GM21619 (cell line): ENCODE data around the gene MGMT.

Source experiments
- ATAC-seq: cut with Tn5 transposase; IDR thresholded peaks from one replicate; pipeline ENCODE4 v1.9.1; 2021; ENCODE audit not compliant: unreplicated experiment

The MGMT gene

GRCh38 chr10:129704786-129705525, 237.9 kb downstream of the MGMT start:
- no peak for ATAC-seq

- ATAC-seq, result no peak
Measured at GRCh38 chr10:129705676-129706075, 238.6 kb downstream of the MGMT start.

GRCh38 chr10:129706081-129706480, 239.0 kb downstream of the MGMT start:
- no peak for ATAC-seq

GRCh38 chr10:129706523-129706922, 239.5 kb downstream of the MGMT start:
- no peak for ATAC-seq

GRCh38 chr10:129707406-129708388, 240.7 kb downstream of the MGMT start:
- no peak for ATAC-seq

- ATAC-seq, result no peak
Measured at GRCh38 chr10:129709101-129709500, 242.1 kb downstream of the MGMT start.

GRCh38 chr10:129709627-129710509, 242.8 kb downstream of the MGMT start:
- ATAC-seq, result no peak

GRCh38 chr10:129710510-129710847, 243.4 kb downstream of the MGMT start:
- no peak for ATAC-seq

GRCh38 chr10:129711291-129711690, 244.2 kb downstream of the MGMT start:
- ATAC-seq, result no peak

- no peak for ATAC-seq
Measured at GRCh38 chr10:129712000-129712399, 245.0 kb downstream of the MGMT start.

- no peak for ATAC-seq
Measured at GRCh38 chr10:129713659-129714265, 246.7 kb downstream of the MGMT start.

- no peak for ATAC-seq
Measured at GRCh38 chr10:129715805-129716204, 248.8 kb downstream of the MGMT start.

- ATAC-seq, result no peak
Measured at GRCh38 chr10:129716211-129716681, 249.2 kb downstream of the MGMT start.

GRCh38 chr10:129716881-129717280, 249.8 kb downstream of the MGMT start:
- ATAC-seq, result no peak

- no peak for ATAC-seq
Measured at GRCh38 chr10:129717816-129718547, 250.9 kb downstream of the MGMT start.

- no peak for ATAC-seq
Measured at GRCh38 chr10:129718548-129719414, 251.7 kb downstream of the MGMT start.

- no peak for ATAC-seq
Measured at GRCh38 chr10:129719415-129719739, 252.3 kb downstream of the MGMT start.

- ATAC-seq, result no peak
Measured at GRCh38 chr10:129719889-129720590, 253.0 kb downstream of the MGMT start.
